HEK293 (cell line): ENCODE measurements around the gene DLG2.

Experiments used
- CTCF ChIA-PET: fragments of 350-600 bp; formaldehyde crosslinking; extraction: SDS; loops from one replicate; lab custom pipeline; 2021; ENCODE audit warnings: antibody characterized with exemption; lab: Yijun Ruan, JAX
- POLR2A ChIA-PET: fragments of 300-600 bp; formaldehyde crosslinking; extraction: SDS; loops from one replicate; lab custom pipeline; 2020; ENCODE audit warnings: antibody characterized with exemption, inconsistent platforms; lab: Yijun Ruan, JAX
- H3K27ac ChIP-seq: fragments of 200-500 bp; sonication (Bioruptor generic); 2 replicates; pipeline ENCODE4 v1.5.1; 2014; ENCODE audit warnings: low read depth, low read length, control low read depth, inconsistent platforms; ENCODE audit errors: extremely low read depth
- H3K36me3 ChIP-seq, 2 experiments: fragments of 200-500 bp in 1 of 2; sonication (Bioruptor generic) in 1 of 2; 1 replicate in 1 of 2; 2 replicates in 1 of 2; pipeline ENCODE4 v1.5.1; 2014 to 2017; ENCODE audit warnings: inconsistent platforms in 2 of 2, low read length in 2 of 2; ENCODE audit not compliant: control insufficient read depth in 2 of 2, insufficient read depth in 1 of 2
- H3K4me1 ChIP-seq: fragments of 200-500 bp; sonication (Bioruptor generic); 2 replicates; pipeline ENCODE4 v1.5.1; 2014; ENCODE audit warnings: mild to moderate bottlenecking, low read length, inconsistent platforms; ENCODE audit not compliant: control insufficient read depth, insufficient read depth
- H3K4me3 ChIP-seq: 2 replicates; pipeline ENCODE4 v1.5.1; 2011; ENCODE audit warnings: low read depth, mild to moderate bottlenecking, control low read depth, low read length, moderate library complexity
- H3K9me3 ChIP-seq: fragments of 200-500 bp; sonication (Bioruptor generic); 2 replicates; pipeline ENCODE4 v1.5.1; 2014; ENCODE audit warnings: low read depth, low read length, inconsistent platforms; ENCODE audit not compliant: control insufficient read depth, insufficient read depth
- BCL11A ChIP-seq: fragments of 450-650 bp; formaldehyde crosslinking; IDR thresholded peaks from 2 replicates; pipeline ENCODE4 v1.5.1; 2016; ENCODE audit warnings: low read depth, missing biosample characterization, missing genetic modification characterization
- EGR2 ChIP-seq: fragments of 450-650 bp; formaldehyde crosslinking; IDR thresholded peaks from 2 replicates; pipeline ENCODE4 v1.5.1; 2016; ENCODE audit warnings: low read depth, missing biosample characterization, missing genetic modification characterization
- HOXC10 ChIP-seq: sonication (generic); formaldehyde crosslinking; IDR thresholded peaks from 2 replicates; pipeline ENCODE4 v1.8.1; 2023; ENCODE audit warnings: mild to moderate bottlenecking, missing genetic modification reagents
- SCRT1 ChIP-seq: fragments of 450-650 bp; formaldehyde crosslinking; IDR thresholded peaks from 2 replicates; pipeline ENCODE4 v1.5.1; 2016; ENCODE audit warnings: missing biosample characterization, missing genetic modification characterization, borderline replicate concordance
- SP7 ChIP-seq: fragments of 450-650 bp; formaldehyde crosslinking; IDR thresholded peaks from 2 replicates; pipeline ENCODE4 v1.5.1; 2016; ENCODE audit warnings: missing biosample characterization, missing genetic modification characterization
- ZBTB21 ChIP-seq: fragments of 450-650 bp; formaldehyde crosslinking; IDR thresholded peaks from 2 replicates; pipeline ENCODE4 v1.5.1; 2017; ENCODE audit warnings: missing biosample characterization, missing genetic modification characterization
- ZBTB8A ChIP-seq: fragments of 450-650 bp; formaldehyde crosslinking; IDR thresholded peaks from 2 replicates; pipeline ENCODE4 v1.5.1; 2016; ENCODE audit warnings: missing biosample characterization, missing genetic modification characterization
- ZEB2 ChIP-seq: fragments of 450-650 bp; formaldehyde crosslinking; IDR thresholded peaks from 2 replicates; pipeline ENCODE4 v1.5.1; 2016; ENCODE audit warnings: missing biosample characterization, missing genetic modification characterization
- ZIC2 ChIP-seq: fragments of 450-650 bp; formaldehyde crosslinking; IDR thresholded peaks from 2 replicates; pipeline ENCODE4 v1.5.1; 2016; ENCODE audit warnings: missing biosample characterization, missing genetic modification characterization
- ZNF140 ChIP-seq: fragments of 450-650 bp; formaldehyde crosslinking; IDR thresholded peaks from 2 replicates; pipeline ENCODE4 v1.5.1; 2016; ENCODE audit warnings: missing biosample characterization, missing genetic modification characterization
- ZNF16 ChIP-seq: fragments of 450-650 bp; formaldehyde crosslinking; IDR thresholded peaks from 2 replicates; pipeline ENCODE4 v1.5.1; 2016; ENCODE audit warnings: low read depth, missing biosample characterization, missing genetic modification characterization
- ZNF175 ChIP-seq: fragments of 450-650 bp; formaldehyde crosslinking; IDR thresholded peaks from 2 replicates; pipeline ENCODE4 v1.5.1; 2016; ENCODE audit warnings: missing biosample characterization, missing genetic modification characterization
- ZNF26 ChIP-seq: fragments of 450-650 bp; formaldehyde crosslinking; IDR thresholded peaks from 2 replicates; pipeline ENCODE4 v1.5.1; 2016; ENCODE audit warnings: missing biosample characterization, missing genetic modification characterization
- ZNF302 ChIP-seq: fragments of 450-650 bp; formaldehyde crosslinking; IDR thresholded peaks from 2 replicates; pipeline ENCODE4 v1.5.1; 2016; ENCODE audit warnings: missing biosample characterization, missing genetic modification characterization, low read depth
- ZNF350 ChIP-seq: fragments of 450-650 bp; formaldehyde crosslinking; IDR thresholded peaks from 2 replicates; pipeline ENCODE4 v1.5.0; 2017; ENCODE audit warnings: missing biosample characterization, mild to moderate bottlenecking, missing genetic modification characterization
- ZNF37A ChIP-seq: fragments of 450-650 bp; IDR thresholded peaks from 2 replicates; pipeline ENCODE4 v1.5.1; 2018; ENCODE audit warnings: missing biosample characterization, missing genetic modification characterization
- ZNF394 ChIP-seq: fragments of 450-650 bp; formaldehyde crosslinking; IDR thresholded peaks from 2 replicates; pipeline ENCODE4 v1.5.1; 2016; ENCODE audit warnings: missing biosample characterization, missing genetic modification characterization, mild to moderate bottlenecking, moderate library complexity, borderline replicate concordance
- ZNF501 ChIP-seq: fragments of 450-650 bp; formaldehyde crosslinking; IDR thresholded peaks from 2 replicates; pipeline ENCODE4 v1.5.1; 2016; ENCODE audit warnings: missing biosample characterization, missing genetic modification characterization
- ZNF660 ChIP-seq: fragments of 450-650 bp; IDR thresholded peaks from 2 replicates; pipeline ENCODE4 v1.5.1; 2018; ENCODE audit warnings: missing biosample characterization, mild to moderate bottlenecking, missing genetic modification characterization
- ZNF677 ChIP-seq: fragments of 450-650 bp; IDR thresholded peaks from 2 replicates; pipeline ENCODE4 v1.5.0; 2018; ENCODE audit warnings: missing biosample characterization, mild to moderate bottlenecking, missing genetic modification characterization, moderate library complexity
- ZNF776 ChIP-seq: fragments of 450-650 bp; formaldehyde crosslinking; IDR thresholded peaks from 2 replicates; pipeline ENCODE4 v1.5.0; 2017; ENCODE audit warnings: missing biosample characterization, missing genetic modification characterization, borderline replicate concordance
- TF ChIP-seq, protein P1 (sequence below): fragments of 450-650 bp; formaldehyde crosslinking; IDR thresholded peaks from 2 replicates; pipeline ENCODE4 v1.5.1; 2016; ENCODE audit warnings: missing biosample characterization, missing genetic modification characterization, low read depth

DLG2 gene

GRCh38 chr11:84751371-84751770 lies 875.8 kb downstream of the DLG2 start:
- POLR2A ChIA-PET, result no interaction called here
- CTCF ChIA-PET, result no interaction called here

DNA sequence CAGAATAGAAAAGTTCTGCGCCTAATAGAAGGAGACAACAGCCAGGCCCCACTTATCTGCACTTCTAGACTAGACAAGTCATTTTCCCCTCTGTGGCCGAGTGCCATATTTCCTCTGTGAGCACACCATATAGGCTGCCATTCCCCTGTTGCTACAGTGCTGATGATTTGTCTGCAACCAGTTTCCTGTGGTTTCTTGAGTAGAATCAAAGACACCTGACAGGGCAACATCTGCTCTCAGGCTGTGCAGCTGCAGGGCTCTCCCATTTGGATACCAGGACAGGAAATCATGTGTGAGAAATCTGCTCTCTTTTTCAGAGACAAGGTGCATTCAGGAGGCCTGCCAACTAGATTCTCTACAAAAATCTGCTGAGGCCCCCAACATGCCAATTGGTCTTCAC lies 879.3 kb downstream of the DLG2 start:
- H3K9me3 ChIP-seq, result no peaks in the 10 kb centered on the region
- H3K36me3 ChIP-seq, result no peaks in the 10 kb centered on the region
- H3K27ac ChIP-seq, result no peak overlapping the region
- CTCF ChIA-PET, result no interaction called here
- POLR2A ChIA-PET, result no interaction called here
- TF ChIP-seq ZNF350 (no peak), ZNF776 (tag by site-specific recombination) (no peak), ZNF677 (no peak), ZNF394 (tag by site-specific recombination) (no peak), ZEB2 (tag by site-specific recombination) (no peak), EGR2 (tag by site-specific recombination) (no peak), SCRT1 (tag by site-specific recombination) (no peak), ZBTB8A (no peak)
- TF ChIP-seq, protein P1, sequence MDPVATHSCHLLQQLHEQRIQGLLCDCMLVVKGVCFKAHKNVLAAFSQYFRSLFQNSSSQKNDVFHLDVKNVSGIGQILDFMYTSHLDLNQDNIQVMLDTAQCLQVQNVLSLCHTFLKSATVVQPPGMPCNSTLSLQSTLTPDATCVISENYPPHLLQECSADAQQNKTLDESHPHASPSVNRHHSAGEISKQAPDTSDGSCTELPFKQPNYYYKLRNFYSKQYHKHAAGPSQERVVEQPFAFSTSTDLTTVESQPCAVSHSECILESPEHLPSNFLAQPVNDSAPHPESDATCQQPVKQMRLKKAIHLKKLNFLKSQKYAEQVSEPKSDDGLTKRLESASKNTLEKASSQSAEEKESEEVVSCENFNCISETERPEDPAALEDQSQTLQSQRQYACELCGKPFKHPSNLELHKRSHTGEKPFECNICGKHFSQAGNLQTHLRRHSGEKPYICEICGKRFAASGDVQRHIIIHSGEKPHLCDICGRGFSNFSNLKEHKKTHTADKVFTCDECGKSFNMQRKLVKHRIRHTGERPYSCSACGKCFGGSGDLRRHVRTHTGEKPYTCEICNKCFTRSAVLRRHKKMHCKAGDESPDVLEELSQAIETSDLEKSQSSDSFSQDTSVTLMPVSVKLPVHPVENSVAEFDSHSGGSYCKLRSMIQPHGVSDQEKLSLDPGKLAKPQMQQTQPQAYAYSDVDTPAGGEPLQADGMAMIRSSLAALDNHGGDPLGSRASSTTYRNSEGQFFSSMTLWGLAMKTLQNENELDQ, result no peak
- H3K4me3 ChIP-seq, result no peak overlapping the region
- H3K4me1 ChIP-seq, result no peaks in the 10 kb centered on the region

More at GRCh38 chr11:84751371-84751770, 875.8 kb downstream of the DLG2 start:
- Histone ChIP-seq H3K9me3 (no peaks in the 10 kb centered on the region), H3K36me3 (no peaks in the 10 kb centered on the region), H3K4me1 (no peaks in the 10 kb centered on the region), H3K4me3 (no peak overlapping the region), H3K27ac (no peak overlapping the region)
- TF ChIP-seq BCL11A (no peak), ZNF302 (tag by site-specific recombination) (no peak), SP7 (tag by site-specific recombination) (no peak), ZNF501 (no peak), ZNF26 (tag by site-specific recombination) (no peak)

DNA sequence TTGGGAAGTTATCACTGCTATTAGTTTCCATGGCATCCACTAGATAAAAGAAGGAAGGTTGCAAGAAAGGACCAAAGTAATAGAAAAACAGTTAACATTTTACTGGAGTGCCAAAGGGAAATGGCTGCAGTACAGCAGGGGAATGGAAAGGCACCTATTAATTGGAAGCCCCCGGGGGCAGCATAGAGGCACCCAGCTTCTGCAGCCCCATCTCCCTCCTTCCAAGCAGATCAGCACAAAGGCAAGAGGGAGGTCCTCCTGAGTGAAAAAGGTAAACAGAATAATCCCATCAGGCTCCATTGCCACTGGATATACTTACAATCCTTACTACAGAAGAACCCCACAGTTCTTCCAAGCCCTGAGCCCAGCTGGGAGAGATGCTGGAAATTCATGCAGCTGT lies 887.1 kb downstream of the DLG2 start:
- no peaks in the 10 kb centered on the region for H3K4me1 ChIP-seq
- H3K9me3 ChIP-seq, result no peaks in the 10 kb centered on the region
- no peaks in the 10 kb centered on the region for H3K36me3 ChIP-seq
- ChIA-PET POLR2A (no interaction called here), CTCF (no interaction called here)
- H3K27ac ChIP-seq, result no peak overlapping the region
- H3K4me3 ChIP-seq, result no peak overlapping the region
- TF ChIP-seq ZNF26 (tag by site-specific recombination), result no peak
- no peak for TF ChIP-seq ZNF302 (tag by site-specific recombination)
- no peak for TF ChIP-seq ZNF16 (tag by site-specific recombination)
- no peak for TF ChIP-seq ZIC2 (tag by site-specific recombination)
- no peak for TF ChIP-seq ZNF660 (tag by site-specific recombination)
- no peak for TF ChIP-seq ZBTB21 (tag by site-specific recombination)
- no peak for TF ChIP-seq ZNF140 (tag by site-specific recombination)
- no peak for TF ChIP-seq ZNF37A (tag by site-specific recombination)
- no peak for TF ChIP-seq ZNF175
- TF ChIP-seq HOXC10 (CRISPR knock-in tag), result no peak
